Caco-2 (cell line): ENCODE data around the gene CDON. TPM values are rescaled to one million over a fixed set of nuclear protein-coding genes. Genes with fewer than 3 reads are reported as not detected.

Experiments
- BruUV-seq: library from RNA; stranded (reverse); fragments of 400-500 nt; replicated peaks from 2 replicates; lab custom pipeline; 2021; lab: Mats Ljungman, UMichigan
- CTCF ChIA-PET: fragments of 300-600 bp; sonication (Branson Sonifier 250); formaldehyde crosslinking; loops from one replicate; lab custom pipeline; 2022; ENCODE audit warnings: antibody characterized with exemption; lab: Charles Lee
- POLR2A ChIA-PET: fragments of 300-600 bp; sonication (Branson Sonifier 250); formaldehyde crosslinking; loops from one replicate; lab custom pipeline; 2022; ENCODE audit warnings: antibody characterized with exemption; lab: Charles Lee
- DNase-seq, 2 experiments: peaks; one replicate each; pipeline versions ENCODE4 v3.0.0 to v3.0.0-alpha.2; 2020 to 2022
- H3K27me3 ChIP-seq: replicated peaks from 2 replicates; pipeline ENCODE4 v1.6.0; 2011; ENCODE audit warnings: low read length; ENCODE audit not compliant: control insufficient read depth, insufficient read depth
- H3K36me3 ChIP-seq: 2 replicates; pipeline ENCODE4 v1.5.1; 2011; ENCODE audit warnings: low read length; ENCODE audit not compliant: control insufficient read depth, insufficient read depth
- H3K4me1 ChIP-seq: fragments of 250-450 bp; sonication (Bioruptor Pico); 2 replicates; pipeline ENCODE4 v1.5.1; 2020; ENCODE audit warnings: mild to moderate bottlenecking
- H3K4me3 ChIP-seq: 2 replicates; pipeline ENCODE4 v1.5.1; 2011; ENCODE audit warnings: low read depth, mild to moderate bottlenecking, control low read depth, low read length
- H3K9me3 ChIP-seq: fragments of 250-450 bp; sonication (Bioruptor Pico); 2 replicates; pipeline ENCODE4 v1.5.1; 2020; ENCODE audit warnings: mild to moderate bottlenecking, moderate library complexity
- H3K27ac Mint-ChIP-seq: one replicate; pipeline ENCODE4 v1.8.0; 2022; ENCODE audit warnings: mixed read lengths; ENCODE audit not compliant: unreplicated experiment
- H3K27me3 Mint-ChIP-seq: one replicate; pipeline ENCODE4 v1.8.0; 2022; ENCODE audit warnings: mixed read lengths; ENCODE audit not compliant: insufficient read depth, unreplicated experiment
- H3K36me3 Mint-ChIP-seq: one replicate; pipeline ENCODE4 v1.8.0; 2022; ENCODE audit warnings: mild to moderate bottlenecking, mixed read lengths; ENCODE audit not compliant: insufficient read depth, unreplicated experiment
- H3K4me1 Mint-ChIP-seq: one replicate; pipeline ENCODE4 v1.8.0; 2022; ENCODE audit warnings: low read depth, mixed read lengths; ENCODE audit not compliant: unreplicated experiment
- H3K4me3 Mint-ChIP-seq: one replicate; pipeline ENCODE4 v1.8.0; 2022; ENCODE audit warnings: mild to moderate bottlenecking, moderate library complexity, mixed read lengths; ENCODE audit not compliant: unreplicated experiment
- H3K9me3 Mint-ChIP-seq: one replicate; pipeline ENCODE4 v1.8.0; 2022; ENCODE audit warnings: mixed read lengths; ENCODE audit not compliant: unreplicated experiment
- intact Hi-C: fragments of 100-400 bp; cut with micrococcal nuclease; formaldehyde crosslinking; loops from one replicate; pipeline ENCODE4 v1.10.0; 2022; ENCODE audit not compliant: unreplicated experiment
- total RNA-seq: library from RNA; stranded (reverse); gene quantifications from 2 replicates; pipeline ENCODE4 v1.2.3, GENCODE V29; 2022
- TF ChIP-seq, protein P1 (sequence below), 2 experiments: fragments of 200-600 bp in 1 of 2; IDR thresholded peaks; 1 replicate in 1 of 2; 2 replicates in 1 of 2; pipeline versions ENCODE4 v1.5.1 to v1.8.0; 2011 to 2022; ENCODE audit warnings: antibody characterized with exemption in 1 of 2, control low read depth in 1 of 2, inconsistent platforms in 1 of 2, low read depth in 1 of 2, low read length in 1 of 2, mild to moderate bottlenecking in 1 of 2, moderate library complexity in 1 of 2; ENCODE audit not compliant: insufficient read depth in 1 of 2, severe bottlenecking in 1 of 2, unreplicated experiment in 1 of 2

CDON gene
- total RNA-seq, 1 experiment from 2014 or later: 6.8 TPM

DNA sequence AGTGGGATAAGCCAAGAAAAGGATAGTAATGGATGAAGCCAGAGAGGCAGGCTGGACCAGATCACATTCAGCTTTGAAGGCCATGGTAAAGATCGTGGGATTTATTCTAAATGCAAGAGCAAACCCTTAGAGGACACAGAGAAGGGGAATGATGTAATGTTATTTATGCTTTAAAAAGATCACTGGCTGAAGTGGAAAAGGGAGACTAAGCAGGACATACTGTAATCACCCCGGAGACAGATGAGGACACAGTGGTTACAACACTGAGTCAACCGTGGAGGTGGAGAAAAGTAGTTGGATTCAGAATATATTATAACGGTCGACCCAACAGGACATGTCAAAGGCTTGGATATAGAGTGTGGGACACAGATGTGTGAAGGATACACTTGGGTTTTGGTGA lies 38.5 kb downstream of the CDON start:
- DNase-seq: no peak
- Histone ChIP-seq H3K27me3 (no peaks in the 10 kb centered on the region; the same call in 1 of the 2 replicates), H3K36me3 (no peaks in the 10 kb centered on the region), H3K4me1 (no peaks in the 10 kb centered on the region), H3K4me3 (no peak overlapping the region), H3K9me3 (no peaks in the 10 kb centered on the region)
- no peaks in the 10 kb centered on the region for H3K36me3 Mint-ChIP-seq
- H3K4me3 Mint-ChIP-seq: no peak overlapping the region
- H3K4me1 Mint-ChIP-seq: no peaks in the 10 kb centered on the region
- H3K27ac Mint-ChIP-seq: no peak overlapping the region
- intact Hi-C loops: no loop called here
- CTCF ChIA-PET: no interaction called here
- H3K9me3 Mint-ChIP-seq: no peaks in the 10 kb centered on the region
- POLR2A ChIA-PET: no interaction called here
- TF ChIP-seq, protein P1, sequence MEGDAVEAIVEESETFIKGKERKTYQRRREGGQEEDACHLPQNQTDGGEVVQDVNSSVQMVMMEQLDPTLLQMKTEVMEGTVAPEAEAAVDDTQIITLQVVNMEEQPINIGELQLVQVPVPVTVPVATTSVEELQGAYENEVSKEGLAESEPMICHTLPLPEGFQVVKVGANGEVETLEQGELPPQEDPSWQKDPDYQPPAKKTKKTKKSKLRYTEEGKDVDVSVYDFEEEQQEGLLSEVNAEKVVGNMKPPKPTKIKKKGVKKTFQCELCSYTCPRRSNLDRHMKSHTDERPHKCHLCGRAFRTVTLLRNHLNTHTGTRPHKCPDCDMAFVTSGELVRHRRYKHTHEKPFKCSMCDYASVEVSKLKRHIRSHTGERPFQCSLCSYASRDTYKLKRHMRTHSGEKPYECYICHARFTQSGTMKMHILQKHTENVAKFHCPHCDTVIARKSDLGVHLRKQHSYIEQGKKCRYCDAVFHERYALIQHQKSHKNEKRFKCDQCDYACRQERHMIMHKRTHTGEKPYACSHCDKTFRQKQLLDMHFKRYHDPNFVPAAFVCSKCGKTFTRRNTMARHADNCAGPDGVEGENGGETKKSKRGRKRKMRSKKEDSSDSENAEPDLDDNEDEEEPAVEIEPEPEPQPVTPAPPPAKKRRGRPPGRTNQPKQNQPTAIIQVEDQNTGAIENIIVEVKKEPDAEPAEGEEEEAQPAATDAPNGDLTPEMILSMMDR (IDR thresholded peaks at IDR 0.05; ENCODE audit: insufficient read depth in 1 of 2, low read depth in 1 of 2, low read length in 1 of 2, severe bottlenecking in 1 of 2, unreplicated experiment in 1 of 2): no peak
- no TSS peak for BruUV-seq
- H3K27me3 Mint-ChIP-seq: no peaks in the 10 kb centered on the region

DNA sequence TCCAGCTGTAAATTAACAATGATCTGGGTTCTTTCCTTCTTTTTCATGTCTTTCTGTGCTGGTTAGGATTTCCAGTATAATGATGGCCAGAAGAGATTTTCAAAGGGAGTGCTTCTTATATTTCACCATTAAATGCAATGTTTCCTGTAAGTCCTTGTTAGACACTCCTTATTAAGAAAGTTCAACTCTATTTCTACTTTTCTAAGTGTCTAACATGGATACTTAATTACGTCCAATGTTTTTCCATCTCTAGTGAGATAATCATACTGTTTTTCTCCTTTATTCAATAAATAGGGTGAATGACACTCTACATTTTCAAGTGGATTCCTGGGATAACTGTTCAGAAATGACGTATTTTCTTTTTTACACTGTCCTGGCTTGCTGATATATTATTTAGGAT lies 49.8 kb downstream of the CDON start:
- intact Hi-C loops: no loop called here
- DNase-seq: no peak
- TF ChIP-seq, protein P1 (IDR thresholded peaks at IDR 0.05; ENCODE audit: insufficient read depth in 1 of 2, low read depth in 1 of 2, low read length in 1 of 2, severe bottlenecking in 1 of 2, unreplicated experiment in 1 of 2): no peak
- H3K4me3 Mint-ChIP-seq: no peak overlapping the region
- H3K27me3 Mint-ChIP-seq: no peaks in the 10 kb centered on the region
- Histone ChIP-seq H3K36me3 (no peaks in the 10 kb centered on the region), H3K27me3 (no peaks in the 10 kb centered on the region; the same call in 1 of the 2 replicates), H3K4me3 (no peak overlapping the region), H3K9me3 (no peaks in the 10 kb centered on the region), H3K4me1 (no peaks in the 10 kb centered on the region)
- H3K27ac Mint-ChIP-seq: no peak overlapping the region
- BruUV-seq: no TSS peak
- ChIA-PET CTCF (interaction anchor here (0.7 kb wide), 1 partner anchor 174 kb away, joined by 3 read pairs; no protein-coding TSS in a partner anchor), POLR2A (no interaction called here)
- no peaks in the 10 kb centered on the region for H3K9me3 Mint-ChIP-seq
- no peaks in the 10 kb centered on the region for H3K36me3 Mint-ChIP-seq
- H3K4me1 Mint-ChIP-seq: no peaks in the 10 kb centered on the region

DNA sequence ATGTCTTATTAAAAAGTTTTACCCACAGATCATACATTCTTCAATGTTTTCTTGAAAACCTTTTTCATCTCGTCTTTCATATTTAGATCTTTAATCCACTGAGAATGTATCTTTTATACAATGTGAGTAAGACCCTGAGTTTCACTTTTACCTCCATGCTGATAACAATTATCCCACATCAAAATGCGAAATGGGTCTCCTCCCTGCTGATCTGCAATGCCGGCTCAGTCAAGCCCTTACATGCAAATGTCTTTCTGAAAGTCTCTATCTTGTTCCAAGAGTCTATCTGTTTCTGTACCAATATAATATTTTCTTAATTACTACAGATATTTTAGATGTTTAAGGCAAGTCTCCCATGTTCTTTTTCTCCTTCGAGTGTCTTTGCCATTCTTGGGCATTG lies 50.9 kb downstream of the CDON start:
- Histone ChIP-seq H3K36me3 (no peaks in the 10 kb centered on the region), H3K4me3 (no peak overlapping the region), H3K27me3 (no peaks in the 10 kb centered on the region; the same call in 1 of the 2 replicates), H3K9me3 (no peaks in the 10 kb centered on the region), H3K4me1 (no peaks in the 10 kb centered on the region)
- no peak overlapping the region for H3K27ac Mint-ChIP-seq
- CTCF ChIA-PET: no interaction called here
- TF ChIP-seq, protein P1 (IDR thresholded peaks at IDR 0.05; ENCODE audit: insufficient read depth in 1 of 2, low read depth in 1 of 2, low read length in 1 of 2, severe bottlenecking in 1 of 2, unreplicated experiment in 1 of 2): no peak
- POLR2A ChIA-PET: no interaction called here
- peaks cover 9% of the 10 kb centered on the region for H3K4me1 Mint-ChIP-seq
- BruUV-seq: no TSS peak
- H3K4me3 Mint-ChIP-seq: no peak overlapping the region
- no peaks in the 10 kb centered on the region for H3K9me3 Mint-ChIP-seq
- H3K27me3 Mint-ChIP-seq: peaks cover 4% of the 10 kb centered on the region
- no peaks in the 10 kb centered on the region for H3K36me3 Mint-ChIP-seq
- intact Hi-C loops: no loop called here
- no peak for DNase-seq
